ENCODE results near the gene STXBP2.

STXBP2 gene

DNA sequence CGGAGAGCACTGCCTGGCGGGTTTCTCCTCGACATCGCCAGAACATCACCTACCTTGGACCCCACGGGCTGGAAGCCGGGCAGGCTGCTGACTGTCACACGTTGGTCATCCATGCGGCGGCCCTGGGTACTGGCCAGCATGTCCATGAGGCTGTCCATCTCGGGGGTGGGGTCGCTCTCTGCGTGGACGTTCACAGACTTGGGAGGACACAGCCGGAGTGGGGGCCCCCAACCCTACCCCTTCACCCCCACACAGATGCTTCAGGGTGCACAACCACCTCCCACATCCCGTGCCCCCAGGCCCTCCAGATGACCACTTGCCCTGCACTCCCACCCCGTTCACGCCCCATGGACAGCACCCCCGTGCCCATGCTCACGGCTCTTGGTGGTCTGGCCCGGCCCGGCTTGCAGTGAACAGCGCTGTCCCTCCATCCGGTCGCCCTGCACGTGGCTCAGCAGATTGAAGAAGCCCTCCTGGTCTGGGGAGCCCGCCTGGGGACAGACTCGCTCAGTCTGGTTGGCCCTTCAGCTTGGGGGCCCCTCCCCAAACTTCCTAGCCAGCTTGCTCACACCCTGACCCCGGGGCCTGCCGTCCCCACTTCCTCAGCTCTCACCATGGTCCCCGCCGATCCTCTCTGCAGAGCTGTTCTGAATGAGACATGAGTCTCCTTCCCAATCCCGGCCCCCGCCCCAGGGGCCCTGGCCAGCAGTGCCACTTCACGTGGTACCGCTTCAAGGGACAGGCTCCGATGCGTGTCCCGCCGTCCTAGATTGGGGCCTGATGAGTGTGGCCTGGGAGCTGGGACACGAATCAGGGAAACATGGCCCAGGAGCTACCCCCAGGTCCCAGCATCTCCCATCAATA is 4.3 kb upstream of the STXBP2 start:
- Histone ChIP-seq H3K36me3 (ENCODE audit: low read length) (no peaks in the 10 kb centered on the region), H3K9ac (ENCODE audit: low read length) (no peak overlapping the region), H2AFZ (ENCODE audit: low read depth, low read length, severe bottlenecking) (no peak overlapping the region), H3K27ac (ENCODE audit: low read depth, low read length) (no peak overlapping the region), H4K20me1 (ENCODE audit: low read depth, low read length) (no peaks in the 10 kb centered on the region), H3K4me3 (ENCODE audit: insufficient read depth, low read length, poor library complexity, severe bottlenecking) (no peak overlapping the region), H3F3A (ENCODE audit: insufficient read depth) (no peaks in the 10 kb centered on the region), H3K9me3 (ENCODE audit: insufficient read depth, low read length) (no peaks in the 10 kb centered on the region), H3K27me3 (ENCODE audit: low read length) (no peaks in the 10 kb centered on the region), H3K9me2 (replicated peaks; ENCODE audit: insufficient read depth, low read length) (no peaks in the 10 kb centered on the region), H3K4me2 (ENCODE audit: low read depth, low read length, poor library complexity, severe bottlenecking) (no peak overlapping the region), H3K79me2 (ENCODE audit: insufficient read depth, low read length) (peaks cover 35% of the 10 kb centered on the region)
- TF ChIP-seq, protein P1, sequence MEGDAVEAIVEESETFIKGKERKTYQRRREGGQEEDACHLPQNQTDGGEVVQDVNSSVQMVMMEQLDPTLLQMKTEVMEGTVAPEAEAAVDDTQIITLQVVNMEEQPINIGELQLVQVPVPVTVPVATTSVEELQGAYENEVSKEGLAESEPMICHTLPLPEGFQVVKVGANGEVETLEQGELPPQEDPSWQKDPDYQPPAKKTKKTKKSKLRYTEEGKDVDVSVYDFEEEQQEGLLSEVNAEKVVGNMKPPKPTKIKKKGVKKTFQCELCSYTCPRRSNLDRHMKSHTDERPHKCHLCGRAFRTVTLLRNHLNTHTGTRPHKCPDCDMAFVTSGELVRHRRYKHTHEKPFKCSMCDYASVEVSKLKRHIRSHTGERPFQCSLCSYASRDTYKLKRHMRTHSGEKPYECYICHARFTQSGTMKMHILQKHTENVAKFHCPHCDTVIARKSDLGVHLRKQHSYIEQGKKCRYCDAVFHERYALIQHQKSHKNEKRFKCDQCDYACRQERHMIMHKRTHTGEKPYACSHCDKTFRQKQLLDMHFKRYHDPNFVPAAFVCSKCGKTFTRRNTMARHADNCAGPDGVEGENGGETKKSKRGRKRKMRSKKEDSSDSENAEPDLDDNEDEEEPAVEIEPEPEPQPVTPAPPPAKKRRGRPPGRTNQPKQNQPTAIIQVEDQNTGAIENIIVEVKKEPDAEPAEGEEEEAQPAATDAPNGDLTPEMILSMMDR (IDR thresholded peaks at IDR 0.05; ENCODE audit: insufficient read depth, low read length, poor library complexity, severe bottlenecking): no peak
- TF ChIP-seq EZH2phosphoT487 (conservative IDR thresholded peaks at IDR 0.05; ENCODE audit: low read length): no peak

DNA sequence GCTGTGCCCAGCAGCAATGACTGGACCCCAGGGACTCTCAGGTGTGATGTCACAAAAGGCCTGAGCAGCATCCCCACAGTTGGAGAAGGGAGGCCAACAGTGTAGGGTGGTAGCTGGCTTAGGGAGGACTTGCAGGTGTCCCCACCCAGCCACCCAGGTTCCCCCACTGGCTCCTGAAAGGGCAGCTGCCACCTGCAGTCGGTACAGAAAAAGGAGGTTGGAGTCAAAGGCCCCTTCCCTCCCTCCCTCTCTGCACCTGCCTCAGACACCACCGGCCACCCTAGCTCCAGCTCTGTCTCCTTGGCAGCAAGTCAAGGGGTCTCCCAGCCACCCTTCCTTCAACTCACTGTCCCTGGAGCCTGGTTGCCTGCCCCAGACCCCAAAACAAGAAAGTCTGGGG is 3.2 kb upstream of the STXBP2 start, which contains the start of gene PCP2:
TSS of gene PCP2 (minus strand) at position 22 of the 400 bp plus-strand sequence. CDS start 262 bp downstream, outside the sequence.
- H3K9me3 ChIP-seq (ENCODE audit: insufficient read depth, low read length): no peaks in the 10 kb centered on the region
- H3K27me3 ChIP-seq (ENCODE audit: low read length): no peaks in the 10 kb centered on the region
- H3K36me3 ChIP-seq (ENCODE audit: low read length): no peaks in the 10 kb centered on the region
- TF ChIP-seq, protein P1 (IDR thresholded peaks at IDR 0.05; ENCODE audit: insufficient read depth, low read length, poor library complexity, severe bottlenecking): no peak
- TF ChIP-seq EZH2phosphoT487 (conservative IDR thresholded peaks at IDR 0.05; ENCODE audit: low read length): no peak
- H3K4me3 ChIP-seq (ENCODE audit: insufficient read depth, low read length, poor library complexity, severe bottlenecking): no peak within 1 kb of the TSS
- no peaks in the 10 kb centered on the region for H4K20me1 ChIP-seq (ENCODE audit: low read depth, low read length)
- H3K4me2 ChIP-seq (ENCODE audit: low read depth, low read length, poor library complexity, severe bottlenecking): no peak within 1 kb of the TSS
- no peak within 1 kb of the TSS for H3K27ac ChIP-seq (ENCODE audit: low read depth, low read length)
- no peak within 1 kb of the TSS for H3K9ac ChIP-seq (ENCODE audit: low read length)
- peaks cover 26% of the 10 kb centered on the region for H3K79me2 ChIP-seq (ENCODE audit: insufficient read depth, low read length)
- no peak within 1 kb of the TSS for H2AFZ ChIP-seq (ENCODE audit: low read depth, low read length, severe bottlenecking)
- no peaks in the 10 kb centered on the region for H3F3A ChIP-seq (ENCODE audit: insufficient read depth)
- no peaks in the 10 kb centered on the region for H3K9me2 ChIP-seq (replicated peaks; ENCODE audit: insufficient read depth, low read length)

DNA sequence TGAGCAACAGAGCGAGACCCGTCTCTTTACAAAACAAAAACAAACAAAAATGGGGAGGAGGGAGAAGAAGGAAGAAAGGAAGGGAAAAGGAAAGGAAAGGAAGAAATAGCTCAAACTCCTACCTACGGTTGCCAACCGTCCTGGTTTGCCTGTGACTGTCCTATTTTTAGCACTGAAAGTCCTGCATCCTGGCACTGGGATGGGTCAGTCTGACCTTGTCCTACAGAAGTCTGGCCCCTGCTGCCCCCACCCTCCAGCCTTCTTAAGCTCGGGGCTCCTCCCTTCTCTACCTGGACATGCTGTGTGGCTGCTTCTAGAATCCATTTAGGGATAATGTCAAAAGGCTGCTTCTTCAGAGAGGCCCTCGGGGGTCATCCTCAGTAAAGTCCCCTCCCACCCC is 1.2 kb upstream of the STXBP2 start:
- H3K4me2 ChIP-seq (ENCODE audit: low read depth, low read length, poor library complexity, severe bottlenecking): no peak overlapping the region
- no peaks in the 10 kb centered on the region for H3K36me3 ChIP-seq (ENCODE audit: low read length)
- no peaks in the 10 kb centered on the region for H3K27me3 ChIP-seq (ENCODE audit: low read length)
- no peaks in the 10 kb centered on the region for H4K20me1 ChIP-seq (ENCODE audit: low read depth, low read length)
- H3K4me3 ChIP-seq (ENCODE audit: insufficient read depth, low read length, poor library complexity, severe bottlenecking): no peak overlapping the region
- no peak overlapping the region for H3K9ac ChIP-seq (ENCODE audit: low read length)
- no peak overlapping the region for H2AFZ ChIP-seq (ENCODE audit: low read depth, low read length, severe bottlenecking)
- peaks cover 9% of the 10 kb centered on the region for H3K79me2 ChIP-seq (ENCODE audit: insufficient read depth, low read length)
- no peaks in the 10 kb centered on the region for H3K9me2 ChIP-seq (replicated peaks; ENCODE audit: insufficient read depth, low read length)
- no peaks in the 10 kb centered on the region for H3F3A ChIP-seq (ENCODE audit: insufficient read depth)
- no peaks in the 10 kb centered on the region for H3K9me3 ChIP-seq (ENCODE audit: insufficient read depth, low read length)
- H3K27ac ChIP-seq (ENCODE audit: low read depth, low read length): no peak overlapping the region
- TF ChIP-seq, protein P1 (IDR thresholded peaks at IDR 0.05; ENCODE audit: insufficient read depth, low read length, poor library complexity, severe bottlenecking): no peak
- no peak for TF ChIP-seq EZH2phosphoT487 (conservative IDR thresholded peaks at IDR 0.05; ENCODE audit: low read length)
